Fibroblast of villous mesenchyme (primary cell): ENCODE data around the gene GGT5. TPM values are rescaled to one million over a fixed set of nuclear protein-coding genes. Genes with fewer than 3 reads are reported as not detected.

Experiments used
- DNase-seq: peaks from one replicate; pipeline ENCODE4 v3.0.0-alpha.2; 2010; ENCODE audit warnings: low read depth
- H3K4me3 ChIP-seq: 2 replicates; pipeline ENCODE4 v1.5.1; 2011; ENCODE audit warnings: low read depth, mild to moderate bottlenecking, low read length
- CTCF ChIP-seq: IDR thresholded peaks from 2 replicates; pipeline ENCODE4 v1.5.1; 2012; ENCODE audit warnings: low read depth, mild to moderate bottlenecking, low read length; ENCODE audit not compliant: insufficient read depth
- total RNA-seq: library from RNA; depleted of rRNA; stranded (reverse); fragments of >200 nt; gene quantifications from 2 replicates; pipeline ENCODE4 v1.2.3, GENCODE V29; 2012

GGT5 gene
- total RNA-seq, 1 donor, result 2.2 TPM

- no peak for TF ChIP-seq CTCF
- no peak for DNase-seq
- H3K4me3 ChIP-seq, result no peak overlapping the region
Measured at GRCh38 chr22:24170632-24171031, 74.2 kb downstream of the GGT5 start.

- TF ChIP-seq CTCF, result no peak
- no peak overlapping the region for H3K4me3 ChIP-seq
- no peak for DNase-seq
Measured at GRCh38 chr22:24170188-24170587, 74.7 kb downstream of the GGT5 start.

Other genes with a start within 250 kb of the GGT5 start
- gene GSTT4, start 239.6 kb downstream of the GGT5 start, total RNA-seq, result not detected in 2 replicates
- 51.2 and 60.9 TPM in 2 replicates for gene CABIN1, start 233.8 kb downstream of the GGT5 start, total RNA-seq
- gene SUSD2, start 63.6 kb downstream of the GGT5 start, total RNA-seq, result 0.64 and 1.3 TPM in 2 replicates
- gene SPECC1L, start 25.7 kb upstream of the GGT5 start, total RNA-seq, result 30.3 and 40.2 TPM in 2 replicates
- gene ADORA2A, start 182.5 kb upstream of the GGT5 start, total RNA-seq, result 3.2 and 3.9 TPM in 2 replicates